Osteoblast (primary cell): Measurements from ENCODE around the gene LRR1. TPM values are rescaled to one million over a fixed set of nuclear protein-coding genes. Genes with fewer than 3 reads are reported as not detected.

Experiments used
- DNase-seq: peaks from one replicate; pipeline ENCODE4 v3.0.0; 2011; ENCODE audit warnings: low spot score, mixed read lengths; ENCODE audit not compliant: insufficient read length; ENCODE audit errors: missing footprints
- H2AFZ ChIP-seq: 2 replicates; pipeline ENCODE4 v1.6.0; 2011; ENCODE audit warnings: mild to moderate bottlenecking, low read length
- H3K27ac ChIP-seq: 2 replicates; pipeline ENCODE4 v1.5.1; 2011; ENCODE audit warnings: mild to moderate bottlenecking, low read depth, low read length, moderate library complexity
- H3K27me3 ChIP-seq: 2 replicates; pipeline ENCODE4 v1.6.0; 2012; ENCODE audit warnings: mild to moderate bottlenecking, control low read depth, inconsistent platforms, low read length, moderate library complexity; ENCODE audit not compliant: insufficient read depth
- H3K36me3 ChIP-seq: 2 replicates; pipeline ENCODE4 v1.5.1; 2011; ENCODE audit warnings: mild to moderate bottlenecking, low read length, control low read depth, moderate library complexity; ENCODE audit not compliant: insufficient read depth
- H3K4me1 ChIP-seq: 2 replicates; pipeline ENCODE4 v1.5.1; 2011; ENCODE audit warnings: mild to moderate bottlenecking, low read length, control low read depth, moderate library complexity; ENCODE audit not compliant: insufficient read depth
- H3K4me2 ChIP-seq: 2 replicates; pipeline ENCODE4 v1.6.0; 2011; ENCODE audit warnings: mild to moderate bottlenecking, low read length; ENCODE audit not compliant: insufficient read depth
- H3K4me3 ChIP-seq: fragments of 200-600 bp; sonication (generic); 3 replicates; pipeline ENCODE4 v1.5.1; 2012; ENCODE audit warnings: mild to moderate bottlenecking, low read length, inconsistent platforms; ENCODE audit not compliant: insufficient read depth
- H3K79me2 ChIP-seq: 2 replicates; pipeline ENCODE4 v1.6.0; 2012; ENCODE audit warnings: mild to moderate bottlenecking, low read length, control low read depth, inconsistent platforms; ENCODE audit not compliant: insufficient read depth
- H3K9me3 ChIP-seq: 2 replicates; pipeline ENCODE4 v1.5.1; 2011; ENCODE audit warnings: low read depth, low read length, control low read depth
- H4K20me1 ChIP-seq: 2 replicates; pipeline ENCODE4 v1.6.0; 2012; ENCODE audit warnings: mild to moderate bottlenecking, low read length, control low read depth; ENCODE audit not compliant: insufficient read depth
- total RNA-seq: library from RNA; depleted of rRNA; stranded (reverse); fragments of >200 nt; gene quantifications from 2 replicates; pipeline ENCODE4 v1.2.3, GENCODE V29; 2012
- TF ChIP-seq, protein P1 (sequence below): IDR thresholded peaks from 2 replicates; pipeline ENCODE4 v1.5.1; 2011; ENCODE audit warnings: mild to moderate bottlenecking, low read depth, low read length, moderate library complexity; ENCODE audit errors: extremely low read depth

LRR1 gene
- total RNA-seq, 1 donor: 7.6 TPM

- Histone ChIP-seq H3K4me3 (no peak overlapping the region), H3K79me2 (peaks cover 69% of the 10 kb centered on the region), H3K27me3 (no peaks in the 10 kb centered on the region), H2AFZ (no peak overlapping the region), H4K20me1 (no peaks in the 10 kb centered on the region), H3K9me3 (no peaks in the 10 kb centered on the region), H3K27ac (no peak overlapping the region), H3K36me3 (peaks cover 17% of the 10 kb centered on the region), H3K4me1 (peaks cover 9% of the 10 kb centered on the region), H3K4me2 (no peak overlapping the region)
- DNase-seq: no peak
- TF ChIP-seq, protein P1, sequence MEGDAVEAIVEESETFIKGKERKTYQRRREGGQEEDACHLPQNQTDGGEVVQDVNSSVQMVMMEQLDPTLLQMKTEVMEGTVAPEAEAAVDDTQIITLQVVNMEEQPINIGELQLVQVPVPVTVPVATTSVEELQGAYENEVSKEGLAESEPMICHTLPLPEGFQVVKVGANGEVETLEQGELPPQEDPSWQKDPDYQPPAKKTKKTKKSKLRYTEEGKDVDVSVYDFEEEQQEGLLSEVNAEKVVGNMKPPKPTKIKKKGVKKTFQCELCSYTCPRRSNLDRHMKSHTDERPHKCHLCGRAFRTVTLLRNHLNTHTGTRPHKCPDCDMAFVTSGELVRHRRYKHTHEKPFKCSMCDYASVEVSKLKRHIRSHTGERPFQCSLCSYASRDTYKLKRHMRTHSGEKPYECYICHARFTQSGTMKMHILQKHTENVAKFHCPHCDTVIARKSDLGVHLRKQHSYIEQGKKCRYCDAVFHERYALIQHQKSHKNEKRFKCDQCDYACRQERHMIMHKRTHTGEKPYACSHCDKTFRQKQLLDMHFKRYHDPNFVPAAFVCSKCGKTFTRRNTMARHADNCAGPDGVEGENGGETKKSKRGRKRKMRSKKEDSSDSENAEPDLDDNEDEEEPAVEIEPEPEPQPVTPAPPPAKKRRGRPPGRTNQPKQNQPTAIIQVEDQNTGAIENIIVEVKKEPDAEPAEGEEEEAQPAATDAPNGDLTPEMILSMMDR: no peak
Observed at GRCh38 chr14:49640540-49641417, 42.0 kb downstream of the LRR1 start.

GRCh38 chr14:49641697-49642129 lies 43.0 kb downstream of the LRR1 start:
- peak overlapping the region; percentile 9 for H3K4me2 ChIP-seq
- H3K4me3 ChIP-seq: no peak overlapping the region
- H3K79me2 ChIP-seq: peaks cover 61% of the 10 kb centered on the region
- H2AFZ ChIP-seq: peak overlapping the region; percentile 35
- H4K20me1 ChIP-seq: no peaks in the 10 kb centered on the region
- TF ChIP-seq, protein P1: no peak
- DNase-seq: no peak
- peaks cover 9% of the 10 kb centered on the region for H3K4me1 ChIP-seq
- H3K27me3 ChIP-seq: no peaks in the 10 kb centered on the region
- H3K36me3 ChIP-seq: peaks cover 21% of the 10 kb centered on the region
- peak overlapping the region; percentile 24 for H3K27ac ChIP-seq
- H3K9me3 ChIP-seq: no peaks in the 10 kb centered on the region

DNA sequence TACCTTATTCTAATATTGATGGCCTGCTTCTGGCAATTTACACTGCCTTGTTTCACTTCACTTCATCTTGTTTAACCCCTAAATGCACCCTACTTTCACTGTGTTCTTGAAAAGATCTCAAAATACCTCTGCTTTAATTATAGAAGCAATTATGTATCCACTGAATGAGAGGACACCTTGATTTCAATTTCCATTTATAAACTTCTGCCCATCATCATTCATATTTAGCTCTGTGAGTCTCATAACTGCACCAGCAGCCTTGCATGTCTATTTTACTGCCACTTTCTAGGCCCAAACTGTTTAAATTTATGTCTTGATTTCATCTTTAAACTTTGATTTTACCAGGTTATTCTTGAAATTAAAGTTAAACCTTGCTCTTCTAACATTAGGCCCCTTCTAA lies 43.4 kb downstream of the LRR1 start:
- peaks cover 58% of the 10 kb centered on the region for H3K79me2 ChIP-seq
- no peak for DNase-seq
- TF ChIP-seq, protein P1: no peak
- no peaks in the 10 kb centered on the region for H3K27me3 ChIP-seq
- H4K20me1 ChIP-seq: no peaks in the 10 kb centered on the region
- H3K27ac ChIP-seq: peak overlapping the region; percentile 24
- peak overlapping the region; percentile 35 for H2AFZ ChIP-seq
- H3K4me3 ChIP-seq: no peak overlapping the region
- H3K36me3 ChIP-seq: peaks cover 21% of the 10 kb centered on the region
- peak overlapping the region; percentile 9 for H3K4me2 ChIP-seq
- peaks cover 9% of the 10 kb centered on the region for H3K4me1 ChIP-seq
- no peaks in the 10 kb centered on the region for H3K9me3 ChIP-seq

GRCh38 chr14:49653508-49653907 lies 54.8 kb downstream of the LRR1 start:
- TF ChIP-seq, protein P1: no peak
- DNase-seq: no peak
- H2AFZ ChIP-seq: no peak overlapping the region

More at GRCh38 chr14:49653508-49653907, 54.8 kb downstream of the LRR1 start:
- H3K4me1 ChIP-seq: no peaks in the 10 kb centered on the region
- H3K4me2 ChIP-seq: no peak overlapping the region
- H3K36me3 ChIP-seq: no peaks in the 10 kb centered on the region
- H3K9me3 ChIP-seq: no peaks in the 10 kb centered on the region
- H4K20me1 ChIP-seq: no peaks in the 10 kb centered on the region
- peaks cover 3% of the 10 kb centered on the region for H3K79me2 ChIP-seq
- no peaks in the 10 kb centered on the region for H3K27me3 ChIP-seq
- H3K4me3 ChIP-seq: no peak overlapping the region
- H3K27ac ChIP-seq: no peak overlapping the region
